ENCODE measurements around the gene NUDT4B.
"Not testable (repeated sequence)": the region's sequence is repeated elsewhere in the genome, so short reads cannot be mapped to it uniquely, and the experiment has no call there.

NUDT4B gene

DNA sequence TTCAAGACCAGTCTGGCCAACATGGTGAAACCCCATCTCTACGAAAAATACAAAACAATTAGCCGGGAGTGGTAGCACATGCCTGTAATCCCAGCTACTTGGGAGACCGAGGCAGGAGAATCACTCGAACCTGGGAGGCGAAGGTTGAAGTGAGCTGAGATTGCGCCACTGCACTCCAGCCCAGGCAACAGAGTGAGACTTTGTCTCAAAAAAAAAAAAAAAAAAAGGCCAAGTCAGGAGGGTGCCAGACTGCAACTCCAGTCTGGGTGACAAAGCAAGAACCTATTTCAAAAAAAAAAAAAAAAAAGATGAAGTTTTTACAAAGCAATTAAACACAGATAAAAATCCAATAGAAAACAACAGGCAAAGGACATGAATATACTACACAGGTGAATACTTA lies 9.9 kb upstream of the NUDT4B start:
- DNase-seq (ENCODE audit: low spot score): not testable (repeated sequence)

DNA sequence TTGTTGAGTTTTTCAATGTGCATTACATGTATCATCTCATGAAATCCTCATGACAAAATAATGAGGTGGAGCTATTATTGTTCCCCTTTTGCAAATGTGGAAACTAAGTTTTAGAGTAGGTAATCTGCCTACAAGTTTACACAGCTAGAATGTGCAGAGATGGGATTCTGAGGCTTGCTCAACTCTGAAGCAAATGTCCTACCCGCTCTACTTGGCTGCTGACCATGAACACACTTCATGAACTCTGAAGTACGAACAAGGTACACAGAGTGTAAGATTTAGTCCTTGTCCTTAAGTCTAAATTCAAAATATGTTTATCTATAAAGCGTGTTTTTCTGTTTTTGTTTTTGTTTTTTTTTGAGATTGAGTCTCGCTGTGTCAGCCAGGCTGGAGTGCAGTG lies 5.4 kb upstream of the NUDT4B start:
- DNase-seq (ENCODE audit: low spot score): not testable (repeated sequence)

DNA sequence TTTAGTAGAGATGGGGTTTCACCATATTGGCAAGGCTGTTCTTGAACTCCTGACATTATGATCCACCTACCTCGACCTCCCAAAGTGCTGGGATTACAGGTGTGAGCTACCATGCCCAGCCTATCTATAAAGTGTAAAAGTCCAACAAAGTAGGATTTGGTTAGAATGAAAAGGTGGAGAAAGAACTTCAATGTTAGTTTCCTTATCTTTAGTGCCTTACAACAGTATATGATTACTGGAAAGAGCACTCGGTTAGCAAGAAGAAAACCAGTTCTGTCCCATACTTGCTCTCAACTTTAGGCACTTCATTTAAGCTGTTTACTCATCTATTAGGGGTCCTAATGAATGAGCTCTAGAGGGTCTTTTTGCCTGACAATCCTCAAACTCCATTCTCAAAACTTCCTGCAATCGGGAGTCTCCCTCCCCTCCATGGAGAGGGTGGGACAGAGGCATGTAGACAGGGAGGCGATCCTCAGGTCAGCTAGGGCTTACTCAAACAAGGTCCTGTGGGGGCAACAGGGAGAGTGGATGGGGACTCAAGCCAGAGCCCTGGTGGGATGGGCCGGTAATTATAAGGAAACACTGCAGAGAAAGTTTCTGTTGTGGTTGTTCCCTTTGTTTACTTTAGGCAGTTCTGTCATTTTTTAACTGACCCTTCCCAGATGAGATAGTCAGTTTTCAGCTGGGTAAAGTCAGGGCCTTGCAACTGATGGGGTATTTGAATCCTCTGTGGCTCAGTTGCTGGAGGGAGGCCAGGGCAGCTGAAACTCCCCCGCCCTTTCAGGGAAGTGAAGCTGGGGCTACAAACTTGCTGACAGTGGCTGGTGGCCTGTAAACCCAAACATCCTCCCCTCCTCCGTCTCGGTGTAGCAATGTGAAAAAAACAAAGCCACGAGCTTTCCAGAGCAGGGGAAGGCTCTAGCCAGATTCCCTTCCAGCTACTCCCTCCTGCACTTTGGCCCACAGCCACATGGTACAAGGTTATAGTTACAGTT lies 4.6 kb upstream of the NUDT4B start:
- DNase-seq (ENCODE audit: low spot score): not testable (repeated sequence)

DNA sequence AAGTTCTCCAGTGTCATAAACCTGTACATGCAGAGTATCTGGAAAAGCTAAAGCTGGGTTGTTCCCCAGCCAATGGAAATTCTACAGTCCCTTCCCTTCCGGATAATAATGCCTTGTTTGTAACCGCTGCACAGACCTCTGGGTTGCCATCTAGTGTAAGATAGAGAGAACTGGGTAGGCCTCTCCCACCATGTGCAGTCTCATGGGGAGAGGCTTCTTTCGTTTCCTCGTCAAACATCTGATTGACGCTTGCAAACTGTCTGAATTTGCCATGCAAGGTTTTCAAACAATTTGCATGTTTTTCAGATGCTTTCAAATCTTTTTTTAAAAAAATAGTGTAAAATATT lies 734 bp downstream of the NUDT4B start:
- DNase-seq (ENCODE audit: low spot score): not testable (repeated sequence)

DNA sequence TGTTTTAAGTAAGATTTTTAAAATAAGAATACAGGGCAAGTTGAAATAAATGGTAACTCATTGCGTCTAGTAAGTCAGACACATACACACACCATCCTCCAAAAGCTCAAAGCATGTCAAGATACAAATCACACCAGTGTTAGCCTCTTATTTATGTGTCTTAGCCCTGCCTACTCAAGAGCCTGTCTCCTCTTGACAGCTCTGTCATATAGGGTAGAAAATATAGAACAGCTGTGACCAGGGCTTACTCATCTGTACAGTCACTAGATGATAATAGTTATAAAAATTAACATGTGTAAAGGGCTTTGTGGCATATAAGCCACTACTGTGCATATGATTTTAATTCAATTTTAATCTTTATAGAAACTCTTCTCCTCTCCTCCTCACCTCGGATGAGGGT lies 7.7 kb downstream of the NUDT4B start:
- DNase-seq (ENCODE audit: low spot score): not testable (repeated sequence)

DNA sequence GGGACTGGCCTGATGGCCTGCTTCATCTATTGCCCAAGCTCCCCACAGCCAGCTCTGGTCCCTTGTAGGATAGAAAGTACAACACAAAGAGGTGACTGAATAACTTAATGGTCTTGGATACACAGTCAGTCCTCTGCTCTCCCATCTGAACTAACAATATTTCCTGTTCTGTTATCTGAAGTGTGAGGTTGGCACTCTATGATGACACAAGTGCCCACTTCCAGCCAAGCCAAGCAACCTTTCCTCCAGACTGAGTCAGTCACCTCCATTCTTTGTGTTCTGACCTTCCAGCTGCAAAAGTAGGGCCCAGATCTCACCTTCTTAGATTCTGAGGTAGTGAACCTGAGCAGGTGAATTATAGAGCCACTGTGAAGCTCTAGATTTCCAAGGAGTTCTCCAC lies 8.9 kb downstream of the NUDT4B start:
- not testable (repeated sequence) for DNase-seq (ENCODE audit: low spot score)

DNA sequence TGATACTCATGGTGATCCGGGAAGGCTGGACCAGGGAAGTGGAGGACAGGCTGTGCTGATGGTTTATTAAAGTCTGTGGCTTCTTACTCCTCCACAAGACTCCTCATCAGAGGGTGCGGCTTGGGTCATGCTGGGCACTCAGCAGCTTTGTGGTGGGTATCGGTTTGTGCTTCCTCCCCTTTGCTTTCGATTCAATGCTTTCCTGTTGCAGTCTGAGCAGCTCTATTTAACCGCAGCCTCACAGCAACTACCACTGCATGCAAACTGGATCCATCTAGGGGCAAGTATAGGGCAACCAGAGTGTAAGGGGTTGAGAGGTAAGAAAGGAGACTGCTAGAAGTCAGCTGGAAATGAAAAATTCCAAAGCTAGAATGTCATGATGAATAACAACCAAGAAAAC lies 9.8 kb downstream of the NUDT4B start:
- not testable (repeated sequence) for DNase-seq (ENCODE audit: low spot score)

DNA sequence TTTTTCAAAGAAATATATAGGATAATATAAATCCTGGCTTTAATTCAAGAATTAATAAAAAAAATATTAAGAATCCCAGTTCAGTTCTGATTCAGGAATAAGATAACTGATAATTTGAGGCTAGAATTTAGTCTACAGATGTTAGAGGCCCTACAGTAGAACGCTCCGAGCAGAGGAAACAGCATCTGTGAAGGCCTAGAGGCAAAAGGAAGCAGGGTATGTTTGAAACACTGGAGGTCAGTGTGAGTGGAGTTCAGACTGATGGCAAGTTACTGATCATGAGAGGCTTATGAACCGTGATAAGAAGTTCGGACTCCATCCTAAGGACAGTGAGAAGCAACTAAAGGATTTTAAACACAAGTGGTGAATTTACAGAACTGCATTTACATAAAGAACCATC lies 10.4 kb downstream of the NUDT4B start:
- not testable (repeated sequence) for DNase-seq (ENCODE audit: low spot score)

DNA sequence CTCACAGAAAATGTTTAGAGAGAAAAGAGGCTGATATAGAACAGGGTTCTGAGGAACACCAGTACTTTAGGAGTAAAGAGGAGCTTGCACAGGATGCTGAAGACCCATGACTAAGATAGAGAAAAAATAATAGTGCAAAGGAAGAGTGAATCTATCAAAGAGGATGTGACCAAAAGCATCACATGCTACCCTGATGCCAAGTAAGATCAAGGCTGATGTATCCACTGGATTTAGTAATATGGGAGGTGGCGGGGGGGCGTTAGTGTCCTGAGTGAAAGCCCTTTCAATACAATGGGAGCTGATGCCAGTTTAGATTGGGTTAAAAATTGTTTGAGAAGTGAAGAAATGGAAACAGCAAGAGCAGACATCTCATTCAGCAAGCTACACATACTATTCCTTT lies 11.2 kb downstream of the NUDT4B start:
- DNase-seq (ENCODE audit: low spot score): not testable (repeated sequence)

DNA sequence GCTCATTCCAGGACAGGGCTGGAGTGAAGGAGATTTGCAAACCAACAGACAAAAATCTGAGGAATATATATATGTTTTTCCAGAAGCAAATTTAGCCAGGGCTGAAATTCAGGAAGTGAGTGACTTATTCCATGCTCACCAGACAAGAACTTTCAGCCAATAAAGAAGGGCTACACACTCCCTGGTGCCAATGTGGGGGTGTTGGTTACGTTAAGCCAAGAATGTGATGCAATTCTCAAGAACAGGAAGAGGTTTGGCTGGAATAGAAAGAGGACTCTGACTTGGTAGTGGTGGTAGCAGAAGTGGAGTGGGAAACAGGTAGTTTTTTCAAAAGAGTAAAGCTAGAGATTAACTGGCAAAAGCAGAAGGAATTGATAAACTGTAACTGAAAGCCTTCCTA lies 11.6 kb downstream of the NUDT4B start:
- DNase-seq (ENCODE audit: low spot score): not testable (repeated sequence)

DNA sequence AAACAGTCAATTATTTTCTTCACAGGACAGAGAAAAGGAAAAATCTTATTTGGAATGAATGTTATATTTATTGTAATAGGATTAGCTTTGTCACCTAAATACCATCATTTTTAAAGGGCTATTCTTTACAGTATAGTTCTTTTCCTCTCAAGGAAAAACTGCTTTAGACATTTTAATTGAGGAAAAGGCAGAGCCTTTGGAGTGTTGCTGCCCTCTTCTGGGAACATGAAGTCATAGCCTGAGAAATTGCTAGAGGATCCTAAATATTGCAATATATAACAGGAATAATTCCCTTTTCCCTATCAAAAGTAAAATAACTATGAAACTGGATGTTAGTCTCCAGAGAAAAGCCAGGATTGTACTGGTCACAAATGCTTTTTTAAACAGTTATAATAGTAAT lies 12.8 kb downstream of the NUDT4B start:
- DNase-seq (ENCODE audit: low spot score): not testable (repeated sequence)

DNA sequence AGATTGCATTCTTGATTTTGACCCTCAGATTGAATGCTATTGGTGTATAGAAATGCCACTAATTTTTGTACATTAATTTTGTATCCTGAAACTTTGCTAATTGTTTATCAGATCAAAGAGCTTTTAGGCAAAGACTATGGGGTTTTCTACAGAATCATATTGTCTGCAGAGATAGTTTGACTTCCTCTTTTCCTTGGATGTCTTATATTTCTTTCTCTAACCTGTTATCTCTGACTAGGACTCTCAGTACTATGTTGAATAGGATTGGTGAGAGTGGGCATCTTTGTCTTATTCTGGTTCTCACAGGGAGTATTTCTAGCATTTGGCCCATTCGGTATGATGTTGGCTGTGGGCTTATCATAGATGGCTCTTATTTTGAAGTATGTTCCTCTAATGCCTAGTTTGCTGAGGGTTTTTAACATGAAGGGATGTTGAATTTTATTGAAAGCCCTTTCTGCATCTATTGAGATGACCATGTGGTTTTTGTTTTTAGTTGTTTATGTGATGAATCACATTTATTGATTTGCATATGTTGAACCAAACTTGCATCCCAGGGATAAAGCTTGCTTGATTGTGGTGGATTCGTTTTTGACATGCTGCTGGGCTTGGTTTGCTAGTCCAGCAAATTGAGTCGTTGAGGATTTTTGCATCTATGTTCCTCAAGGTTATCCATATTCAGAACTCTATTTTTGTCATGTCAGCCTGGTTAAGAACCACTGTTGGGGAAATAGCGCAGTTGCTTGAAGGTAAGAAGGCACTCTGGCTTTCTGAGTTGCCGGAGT lies 16.9 kb downstream of the NUDT4B start:
- not testable (repeated sequence) for DNase-seq (ENCODE audit: low spot score)

DNA sequence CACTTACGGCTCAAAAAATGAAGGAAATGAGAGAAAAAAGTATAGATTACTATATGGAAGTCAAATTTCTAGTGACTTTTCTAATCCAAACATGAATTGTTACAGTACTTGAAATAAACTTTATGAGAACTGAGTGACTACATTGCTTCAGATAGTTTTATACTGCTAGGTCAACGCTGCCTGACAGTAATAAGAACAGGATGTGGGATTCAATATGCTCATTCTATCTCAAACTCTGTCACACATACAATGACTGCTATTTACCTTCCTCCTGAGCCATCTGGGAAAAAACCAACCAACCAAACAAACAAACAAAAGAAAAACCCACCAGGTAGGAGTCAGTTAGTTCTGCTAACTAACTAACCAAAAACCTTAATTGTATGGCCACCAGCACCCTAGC lies 20.0 kb downstream of the NUDT4B start:
- DNase-seq (ENCODE audit: low spot score): not testable (repeated sequence)

DNA sequence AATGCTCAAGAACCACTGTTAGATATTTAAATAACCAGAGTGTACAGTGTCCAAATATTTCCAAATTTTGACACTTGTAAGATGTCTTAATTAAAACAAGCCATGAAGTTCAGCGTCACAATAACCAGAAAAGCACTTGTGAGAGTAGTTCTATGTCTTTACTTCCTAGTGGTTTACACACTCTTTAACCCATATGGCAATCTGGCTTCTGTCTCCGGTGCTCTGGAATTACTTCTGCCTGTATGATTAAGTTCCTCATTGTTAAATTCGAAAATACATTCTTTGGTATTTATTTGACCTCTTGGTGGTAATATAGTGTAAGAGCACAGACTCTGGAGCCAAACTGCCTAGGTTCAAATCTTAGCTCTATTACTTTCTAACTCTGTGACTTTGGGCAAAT lies 20.9 kb downstream of the NUDT4B start:
- DNase-seq (ENCODE audit: low spot score): not testable (repeated sequence)

DNA sequence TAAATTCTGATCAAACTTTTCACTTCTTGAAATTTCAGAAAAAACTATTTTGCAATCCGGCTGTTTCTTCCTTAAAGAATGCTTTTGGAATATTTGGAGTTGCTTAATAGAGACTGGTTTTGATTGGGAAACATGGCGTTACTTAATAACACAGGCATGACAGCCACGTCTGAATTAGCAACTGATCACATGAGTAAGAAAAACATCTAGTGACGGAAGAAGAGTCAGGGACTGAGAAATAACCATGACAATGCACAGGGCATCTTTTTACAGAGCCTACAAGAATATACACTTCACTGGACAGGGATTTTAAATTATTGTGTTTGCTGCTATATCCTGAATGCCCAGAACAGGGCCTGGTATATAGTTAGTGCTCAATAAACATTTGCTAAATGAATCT lies 25.1 kb downstream of the NUDT4B start:
- not testable (repeated sequence) for DNase-seq (ENCODE audit: low spot score)

DNA sequence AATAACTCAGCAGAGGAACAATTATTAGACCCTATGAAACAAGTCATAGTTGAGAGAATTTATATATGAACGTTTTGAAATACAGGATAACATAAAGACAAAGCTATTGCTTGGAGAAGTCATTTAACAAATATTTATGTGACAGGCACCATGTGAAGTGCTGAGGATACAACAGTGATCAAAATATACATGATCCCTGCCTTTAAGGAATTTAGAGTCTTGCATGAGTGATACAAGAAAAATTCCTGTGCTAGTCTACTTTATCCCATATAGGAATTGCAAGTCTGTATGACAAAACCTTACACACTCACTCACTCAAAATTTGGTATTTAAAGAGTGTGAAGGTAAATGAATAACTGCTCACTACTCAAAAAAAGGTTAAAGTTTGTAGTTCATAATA lies 25.5 kb downstream of the NUDT4B start:
- DNase-seq (ENCODE audit: low spot score): not testable (repeated sequence)

DNA sequence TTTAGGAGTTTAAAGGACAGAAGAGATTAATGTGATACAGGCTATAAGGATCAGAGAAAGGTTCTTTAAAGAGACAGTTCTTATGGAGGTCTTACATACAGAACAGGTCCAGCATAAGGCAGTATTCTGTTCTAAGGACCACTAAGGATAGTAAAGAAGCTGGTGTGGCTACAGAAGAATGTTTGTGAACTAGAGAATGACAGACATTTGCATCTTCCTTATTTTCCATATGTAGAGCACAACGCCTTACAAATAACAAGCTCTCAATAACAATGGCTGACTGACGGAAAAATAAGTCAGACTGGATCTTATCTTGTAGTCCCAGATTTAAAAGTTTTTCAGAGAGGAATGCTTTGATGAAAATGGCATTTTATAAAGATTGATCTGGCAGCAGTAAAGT lies 26.7 kb downstream of the NUDT4B start:
- DNase-seq (ENCODE audit: low spot score): not testable (repeated sequence)

DNA sequence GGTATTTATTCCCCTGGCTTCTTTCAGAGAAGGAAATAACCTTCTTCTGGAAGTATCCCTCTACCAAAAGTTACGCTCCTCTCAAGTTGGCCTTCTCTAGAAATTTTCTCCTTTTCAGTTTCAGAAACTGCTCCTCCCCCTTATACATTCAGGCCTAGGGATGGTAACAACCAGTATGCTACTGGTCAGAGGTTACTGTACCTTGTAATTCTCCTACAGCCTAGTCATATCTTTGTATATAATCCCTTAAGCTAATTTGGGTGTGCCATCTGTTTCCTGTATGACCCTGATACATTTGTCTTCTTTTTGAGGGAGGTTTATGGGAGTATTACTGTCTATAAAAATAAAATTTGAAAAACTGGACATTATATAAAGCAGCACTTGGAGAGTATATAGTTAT lies 29.1 kb downstream of the NUDT4B start:
- not testable (repeated sequence) for DNase-seq (ENCODE audit: low spot score)

DNA sequence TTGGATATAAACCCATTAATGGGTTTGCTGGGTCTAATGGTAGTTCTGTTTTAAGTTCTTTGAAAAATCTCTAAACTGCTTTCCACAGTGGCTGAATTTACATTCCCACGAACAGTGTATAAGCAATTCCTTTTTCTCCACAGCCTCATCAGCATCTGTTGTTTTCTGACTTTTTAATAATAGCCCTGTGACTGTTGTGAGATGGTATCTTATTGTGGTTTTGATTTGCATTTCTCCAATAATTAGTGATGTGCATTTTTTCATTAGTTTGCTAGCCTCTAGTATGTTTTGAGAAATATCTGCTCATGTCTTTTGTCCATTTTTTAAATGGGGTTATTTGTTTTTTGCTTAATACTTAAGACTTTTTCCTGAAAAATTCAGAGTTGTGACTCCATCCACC lies 31.8 kb downstream of the NUDT4B start:
- not testable (repeated sequence) for DNase-seq (ENCODE audit: low spot score)

DNA sequence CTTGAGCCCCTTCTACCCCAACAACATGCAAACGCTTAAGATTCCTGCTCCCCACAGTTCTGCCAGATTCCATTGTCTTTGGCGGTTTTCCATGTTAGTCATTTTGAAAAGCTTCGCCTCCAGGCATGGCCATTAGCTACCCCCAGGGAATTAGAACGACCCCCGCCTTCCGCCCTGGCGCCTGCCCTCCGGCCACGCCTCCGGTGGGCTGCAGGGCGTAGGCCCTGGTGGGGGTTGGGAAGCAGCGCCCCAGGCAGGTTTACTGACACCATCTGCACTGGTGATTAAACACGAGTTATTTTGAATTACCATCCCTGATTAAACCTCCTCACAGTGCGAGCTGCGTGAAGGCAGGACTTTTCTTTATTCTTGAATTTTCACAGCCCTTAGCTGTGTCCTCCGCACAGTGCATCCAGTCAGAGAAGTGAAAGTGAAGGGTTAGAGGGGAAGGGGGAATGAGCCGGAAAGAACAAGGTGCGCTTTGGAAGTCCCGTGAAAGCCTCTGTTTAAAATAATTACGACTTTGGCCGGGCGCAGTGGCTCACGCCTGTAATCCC lies 43.0 kb downstream of the NUDT4B start:
- not testable (repeated sequence) for DNase-seq (ENCODE audit: low spot score)

DNA sequence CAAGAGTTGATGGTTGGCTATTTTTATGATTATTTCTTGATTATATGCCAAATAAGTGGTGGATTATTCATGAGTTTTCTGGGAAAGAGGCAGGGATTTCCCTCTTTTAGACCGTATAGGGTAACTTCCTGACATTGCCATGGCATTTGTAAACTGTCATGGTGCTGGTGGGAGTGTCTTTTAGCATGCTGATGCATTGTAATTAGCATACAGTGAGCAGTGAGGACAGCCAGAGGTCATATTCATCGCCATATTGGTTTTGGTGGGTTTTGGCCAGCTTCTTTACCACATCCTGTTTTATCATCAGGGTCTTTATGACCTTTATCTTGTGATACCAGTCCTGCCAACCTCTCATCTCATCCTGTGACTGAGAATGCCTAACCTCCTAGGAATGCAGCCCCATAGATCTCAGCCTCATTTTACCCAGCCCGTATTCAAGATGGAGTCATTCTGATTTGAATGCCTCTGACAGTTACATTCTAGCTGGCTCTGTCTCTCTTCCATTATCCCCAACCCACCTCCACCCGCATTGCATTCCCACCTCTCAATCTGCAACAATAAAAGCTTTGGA lies 45.3 kb downstream of the NUDT4B start:
- not testable (repeated sequence) for DNase-seq (ENCODE audit: low spot score)

All from left forelimb (tissue), 1 donor.